Stimulated activated CD8-positive, alpha-beta memory T cell treated with anti-CD3 and anti-CD28 coated beads, Interleukin-15, amount 100 ng/mL, for 24 hours (primary cell): ENCODE results near the gene CARD8.
"Not testable (repeated sequence)": the region's sequence is repeated elsewhere in the genome, so short reads cannot be mapped to it uniquely, and the experiment has no call there.

Experiments
- DNase-seq: peaks from one replicate; pipeline ENCODE4 v3.0.0-alpha.2; 2020; ENCODE audit warnings: low read depth

CARD8 gene, protein sequence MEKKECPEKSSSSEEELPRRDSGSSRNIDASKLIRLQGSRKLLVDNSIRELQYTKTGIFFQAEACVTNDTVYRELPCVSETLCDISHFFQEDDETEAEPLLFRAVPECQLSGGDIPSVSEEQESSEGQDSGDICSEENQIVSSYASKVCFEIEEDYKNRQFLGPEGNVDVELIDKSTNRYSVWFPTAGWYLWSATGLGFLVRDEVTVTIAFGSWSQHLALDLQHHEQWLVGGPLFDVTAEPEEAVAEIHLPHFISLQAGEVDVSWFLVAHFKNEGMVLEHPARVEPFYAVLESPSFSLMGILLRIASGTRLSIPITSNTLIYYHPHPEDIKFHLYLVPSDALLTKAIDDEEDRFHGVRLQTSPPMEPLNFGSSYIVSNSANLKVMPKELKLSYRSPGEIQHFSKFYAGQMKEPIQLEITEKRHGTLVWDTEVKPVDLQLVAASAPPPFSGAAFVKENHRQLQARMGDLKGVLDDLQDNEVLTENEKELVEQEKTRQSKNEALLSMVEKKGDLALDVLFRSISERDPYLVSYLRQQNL

DNA sequence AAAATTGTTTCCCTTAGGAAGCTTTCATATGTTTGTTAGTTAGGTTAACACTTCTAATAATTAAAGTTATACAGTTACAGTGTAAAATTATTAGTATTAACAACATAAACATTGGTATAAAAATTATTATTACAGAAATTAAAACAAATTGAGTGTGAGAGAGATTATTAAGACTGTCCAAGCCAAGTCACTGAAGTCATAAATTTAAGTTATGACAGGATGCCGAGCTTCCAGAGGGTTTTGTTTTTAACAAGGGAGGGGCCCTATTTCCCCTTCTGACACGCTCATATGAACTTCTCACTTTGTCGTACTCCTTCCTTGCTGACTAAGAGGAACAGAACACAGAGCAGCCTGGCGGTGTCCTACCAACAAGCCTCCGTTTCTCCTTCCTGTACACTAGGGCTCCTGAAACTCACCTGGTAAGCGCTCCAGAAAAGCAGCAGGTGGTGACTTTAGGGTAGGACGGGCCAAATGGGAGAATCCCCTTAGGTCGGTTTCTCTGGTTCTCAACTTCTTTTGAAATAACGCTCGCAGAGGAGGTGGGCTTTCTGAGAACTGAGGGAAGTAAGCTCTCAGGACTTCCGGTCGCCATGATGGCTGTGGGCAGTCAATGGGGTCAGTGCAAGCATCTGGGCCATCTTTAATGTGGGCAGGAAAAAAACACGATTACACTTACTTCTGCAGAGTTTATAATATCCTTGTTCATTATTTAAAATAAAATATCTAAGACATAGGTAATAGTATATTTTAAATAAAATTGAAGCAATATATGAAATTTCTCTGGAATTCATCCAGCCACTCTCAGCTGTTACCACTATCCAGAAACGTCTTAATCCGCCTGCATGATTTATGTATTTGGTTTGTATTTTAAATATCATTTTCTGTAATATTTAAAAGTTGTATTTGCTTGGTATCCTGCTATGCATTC lies at the start of gene CARD8:
Gene CARD8 (minus strand): TSS at position 537 of the 928 bp plus-strand sequence. CDS start 14,892 bp downstream, outside the sequence.
- peak; percentile 35 for DNase-seq

DNA sequence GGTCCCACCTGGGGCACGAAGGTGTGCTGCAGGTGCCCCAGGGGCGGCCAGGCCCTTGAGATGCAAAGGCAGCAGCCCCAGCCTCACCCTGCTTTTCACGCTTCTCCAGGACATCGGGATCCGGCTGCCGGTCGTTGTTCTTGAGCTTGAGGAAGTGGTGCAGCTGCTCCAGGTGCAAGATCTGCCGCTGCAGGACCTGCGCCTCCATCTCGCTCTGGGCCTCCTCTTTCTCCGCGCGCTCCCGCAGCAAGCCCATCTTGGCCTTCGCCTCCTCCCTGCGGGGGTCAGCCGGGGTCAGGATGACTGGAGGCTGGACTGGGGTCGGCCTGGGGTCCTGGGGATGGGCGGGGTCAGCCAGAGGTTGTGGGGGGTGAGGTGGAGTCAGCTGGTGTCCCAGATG lies 48.2 kb upstream of the CARD8 start:
- DNase-seq: no peak

DNA sequence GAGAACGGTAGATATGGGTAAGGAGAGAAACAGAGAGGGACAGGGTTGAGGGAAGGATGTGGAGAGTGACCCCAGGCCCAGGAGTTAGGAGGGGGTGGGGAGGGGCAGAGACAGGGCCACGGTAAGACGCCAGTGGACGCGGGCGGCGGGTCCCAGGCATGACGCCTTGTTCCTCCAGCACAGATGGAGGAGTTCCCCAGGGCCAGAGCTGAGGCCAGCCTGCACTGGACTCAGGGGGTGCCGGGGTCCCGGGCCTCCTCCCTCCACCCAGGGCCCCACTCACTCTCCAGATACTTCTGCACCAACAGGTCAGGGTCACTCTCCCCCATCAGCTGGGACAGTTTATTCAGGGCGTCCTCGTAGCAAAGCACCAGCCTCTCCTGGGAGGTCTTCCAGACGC lies 47.7 kb upstream of the CARD8 start:
- DNase-seq: no peak

DNA sequence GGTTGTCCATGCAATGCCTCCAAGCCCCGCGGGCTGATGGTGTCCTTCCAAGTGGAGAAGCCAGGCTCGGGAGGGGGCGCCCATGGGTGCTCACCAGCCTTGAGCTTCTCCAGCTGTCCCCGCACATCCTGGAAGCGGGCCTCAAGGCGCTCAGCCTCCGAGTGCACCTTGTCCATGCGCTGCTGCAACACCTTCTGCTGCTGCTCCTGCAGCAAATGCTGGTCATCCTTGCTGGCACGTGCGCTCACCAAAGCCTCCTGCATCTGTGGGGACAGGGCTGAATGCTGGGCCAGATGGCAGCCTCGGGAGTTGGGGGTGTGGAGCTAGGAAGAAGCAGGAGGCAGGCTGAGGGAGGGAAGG lies 46.9 kb upstream of the CARD8 start:
- no peak for DNase-seq

DNA sequence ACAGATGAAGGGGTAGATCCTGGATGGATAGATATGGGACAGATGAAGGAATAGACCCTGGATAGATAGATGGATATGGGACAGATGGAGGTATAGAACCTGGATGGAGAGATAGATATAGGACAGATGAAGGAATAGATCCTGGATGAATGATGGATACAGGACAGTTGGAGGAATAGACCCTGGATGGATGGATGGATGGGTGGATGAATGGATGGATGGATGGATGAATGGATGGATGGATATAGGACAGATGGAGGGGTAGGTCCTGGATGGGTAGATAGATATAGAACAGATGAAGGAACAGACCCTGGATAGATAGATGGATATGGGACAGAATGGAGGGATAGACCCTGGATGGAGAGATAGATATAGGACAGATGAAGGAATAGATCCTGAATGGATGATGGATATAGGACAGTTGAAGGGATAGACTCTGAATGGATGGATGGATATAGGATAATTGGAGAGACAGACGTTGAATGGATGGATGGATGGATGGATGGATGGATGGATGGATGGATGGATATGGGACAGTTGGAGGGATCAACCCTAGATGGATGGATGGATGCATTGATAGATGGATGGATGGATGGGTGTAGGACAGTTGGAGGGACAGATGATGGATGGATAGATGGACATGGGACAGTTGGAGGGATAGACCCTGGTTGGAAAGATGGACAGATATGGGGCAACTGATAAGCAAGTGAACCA lies 46.3 kb upstream of the CARD8 start:
- DNase-seq: no peak

DNA sequence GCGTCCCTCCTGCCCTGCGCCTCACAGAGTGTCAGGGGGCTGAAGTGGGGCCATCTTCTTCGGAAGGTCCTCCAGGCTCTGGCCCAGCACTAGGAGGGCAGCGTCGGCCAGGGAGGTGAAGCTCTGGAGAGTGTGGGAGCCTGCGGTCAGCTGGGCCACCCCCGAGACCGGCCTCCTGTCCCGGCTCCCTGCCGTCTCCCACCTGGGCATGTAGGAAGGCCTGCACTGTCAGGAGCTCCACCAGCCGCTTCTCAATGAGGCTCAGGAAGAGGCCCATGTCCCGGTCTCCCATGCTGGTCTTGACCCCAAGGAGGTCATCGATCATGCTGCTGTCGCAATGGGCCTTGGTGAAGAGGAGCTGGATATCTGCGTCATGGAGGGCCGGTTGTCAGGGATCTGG lies 42.3 kb upstream of the CARD8 start:
- no peak for DNase-seq

DNA sequence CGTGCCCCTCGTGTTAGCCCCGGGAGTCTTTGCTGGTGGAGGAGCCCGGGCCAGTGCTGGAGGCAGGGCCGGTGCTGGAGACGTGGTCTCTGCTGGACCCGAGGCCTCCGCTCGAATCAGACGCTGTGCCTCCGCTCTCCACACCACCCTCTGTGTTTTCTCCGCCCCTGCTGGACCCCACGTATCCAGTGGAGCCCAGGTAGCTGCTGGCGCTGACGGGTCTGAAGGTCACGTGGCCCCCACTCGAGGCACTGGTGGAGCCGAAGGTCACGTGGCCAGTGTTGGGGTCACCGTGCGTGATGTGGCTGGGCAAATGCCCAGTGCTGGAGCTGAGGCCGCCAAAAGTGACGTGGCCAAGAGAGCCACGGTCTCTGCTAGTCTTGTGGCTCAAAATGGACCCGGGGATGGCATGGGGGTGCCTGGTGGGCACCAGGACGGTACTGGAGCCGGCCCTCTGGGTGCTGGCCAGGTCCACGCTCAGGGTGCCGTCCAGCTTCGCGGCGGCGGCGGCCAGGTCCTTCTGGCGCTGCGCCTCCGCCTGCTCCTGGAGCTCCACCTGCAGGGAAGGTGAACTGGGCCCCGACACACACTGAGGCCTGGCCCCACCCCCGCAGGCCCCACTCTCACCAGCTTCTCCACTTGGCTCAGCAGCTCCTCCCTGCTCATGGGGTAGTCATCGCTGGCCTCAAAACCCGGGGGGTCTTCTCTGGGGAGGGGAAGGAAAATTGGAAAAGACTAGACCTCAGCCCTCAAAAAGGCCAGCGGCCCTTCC lies 41.4 kb upstream of the CARD8 start:
- no peak for DNase-seq

DNA sequence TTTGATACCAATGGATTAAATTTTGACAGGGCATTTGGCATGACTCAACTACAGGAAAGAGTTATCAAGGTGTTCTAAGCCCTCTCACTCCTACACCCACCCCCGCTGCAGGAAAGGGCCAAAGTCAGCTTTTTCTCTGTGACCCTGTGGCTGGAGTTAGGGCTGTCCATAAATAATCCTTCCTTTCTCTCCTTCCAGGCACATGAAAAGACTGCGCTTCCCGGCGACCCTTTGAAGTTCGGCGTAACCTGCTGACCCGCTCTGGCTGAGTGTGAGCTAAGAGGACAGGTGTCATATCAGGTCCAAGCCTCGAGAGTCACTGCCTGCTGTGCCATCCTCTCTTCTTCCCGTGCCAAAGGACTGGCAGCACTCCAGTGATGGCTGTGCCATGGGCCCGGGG lies 39.7 kb upstream of the CARD8 start:
- DNase-seq: no peak

DNA sequence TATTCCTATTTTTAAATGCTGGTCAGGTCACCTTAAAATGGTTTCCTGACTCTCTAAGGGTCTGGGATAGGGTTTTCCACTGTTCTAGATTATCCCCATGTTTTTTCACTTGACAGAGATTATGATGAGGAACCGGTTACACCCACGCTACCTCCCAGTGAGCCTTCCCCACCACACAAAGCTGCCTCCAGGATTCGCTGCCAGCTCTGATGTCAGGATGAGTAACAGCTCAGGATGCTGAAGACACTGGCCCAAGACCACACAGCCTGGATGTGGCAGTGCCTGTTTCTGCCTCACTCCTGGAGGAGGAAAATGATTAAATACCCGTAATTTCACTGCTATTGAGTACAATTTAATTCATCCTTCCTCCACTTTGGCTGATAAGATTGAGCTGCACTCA lies 37.1 kb upstream of the CARD8 start:
- no peak for DNase-seq

DNA sequence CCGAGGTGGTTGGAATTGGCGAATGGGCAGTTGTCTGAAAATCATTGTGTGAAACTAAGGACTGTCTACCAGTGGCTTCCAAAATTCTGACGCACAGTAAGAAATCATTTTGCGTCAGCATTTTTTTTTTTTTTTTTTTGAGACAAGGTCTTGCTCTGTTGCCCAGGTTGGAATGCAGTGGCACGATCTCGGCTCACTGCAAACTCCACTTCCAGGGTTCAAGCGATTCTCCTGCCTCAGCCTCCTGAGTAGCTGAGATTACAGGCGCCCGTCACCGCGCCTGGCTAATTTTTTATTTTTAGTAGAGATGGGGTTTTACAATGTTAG lies 35.7 kb upstream of the CARD8 start:
- DNase-seq: not testable (repeated sequence)

DNA sequence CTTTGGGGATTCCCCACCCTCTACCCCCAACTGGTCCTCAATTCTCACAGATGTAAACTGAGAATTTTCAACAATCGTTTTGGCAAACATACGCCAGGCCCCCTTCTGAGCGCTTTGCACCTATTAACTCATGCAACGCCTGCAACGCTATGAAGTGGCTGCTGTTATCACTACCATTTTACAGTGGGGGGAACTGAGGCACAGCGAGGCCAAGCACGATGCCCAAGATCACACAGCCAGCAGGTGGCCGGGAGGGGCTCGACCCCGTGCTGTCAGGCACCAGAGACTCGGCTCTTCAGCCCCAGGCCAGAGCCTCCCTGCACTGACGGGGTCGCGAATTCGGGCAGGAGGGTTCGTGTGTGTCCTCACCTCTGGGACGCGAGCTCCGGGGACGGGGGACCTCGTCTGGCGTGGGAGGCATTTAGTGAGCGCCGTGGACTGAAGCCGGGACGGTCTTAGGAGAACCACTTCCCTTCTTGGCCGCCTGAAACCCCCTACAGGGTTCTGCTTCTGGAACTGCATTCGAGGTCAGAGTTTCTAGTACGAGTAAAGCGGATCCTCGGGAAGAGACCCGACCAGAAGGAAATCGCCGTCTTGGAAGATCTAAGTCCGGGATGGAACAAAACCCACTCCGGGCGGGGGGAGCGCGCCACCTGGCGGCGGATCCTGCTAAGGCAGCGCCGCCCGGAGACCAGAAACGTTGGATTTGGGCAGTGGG lies 35.2 kb upstream of the CARD8 start:
- DNase-seq: peak; percentile 56

DNA sequence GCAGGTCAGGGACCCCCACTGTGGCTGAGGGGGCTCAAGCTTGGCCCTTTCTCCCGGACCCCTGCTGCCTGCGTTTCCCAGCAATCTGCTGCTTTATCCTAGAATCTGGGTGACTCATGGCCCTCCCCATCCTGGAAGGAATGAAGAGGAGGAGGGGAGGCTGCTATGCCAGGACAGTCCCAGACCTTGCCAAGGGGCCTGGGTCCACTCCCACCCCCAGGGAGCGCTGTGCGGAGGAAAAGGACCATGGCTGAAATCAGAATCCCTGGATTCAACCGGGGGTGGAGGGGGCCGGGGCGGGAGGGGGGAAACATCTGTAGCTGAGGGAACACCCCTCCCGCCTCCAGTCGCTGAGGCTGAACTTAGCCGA lies 34.7 kb upstream of the CARD8 start:
- DNase-seq: no peak

DNA sequence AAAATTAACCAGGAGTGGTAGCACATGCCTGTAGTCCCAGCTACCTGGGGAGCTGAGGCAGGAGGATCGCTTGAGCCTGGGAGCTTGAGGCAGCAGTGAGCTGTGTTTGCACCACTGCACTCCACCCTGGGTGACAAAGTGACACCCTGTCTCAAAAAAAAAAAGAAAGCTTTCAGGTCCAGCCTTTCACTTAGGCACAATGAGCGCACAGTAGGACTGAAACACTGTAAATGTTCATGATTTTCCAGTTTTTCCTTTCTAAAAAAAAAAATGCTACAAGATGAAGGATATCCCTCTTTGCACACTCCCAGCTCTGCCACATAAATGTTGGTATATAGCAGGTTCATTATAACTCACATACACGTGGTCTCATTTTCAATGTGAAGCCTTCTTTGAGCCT lies 32.0 kb upstream of the CARD8 start:
- DNase-seq: no peak

DNA sequence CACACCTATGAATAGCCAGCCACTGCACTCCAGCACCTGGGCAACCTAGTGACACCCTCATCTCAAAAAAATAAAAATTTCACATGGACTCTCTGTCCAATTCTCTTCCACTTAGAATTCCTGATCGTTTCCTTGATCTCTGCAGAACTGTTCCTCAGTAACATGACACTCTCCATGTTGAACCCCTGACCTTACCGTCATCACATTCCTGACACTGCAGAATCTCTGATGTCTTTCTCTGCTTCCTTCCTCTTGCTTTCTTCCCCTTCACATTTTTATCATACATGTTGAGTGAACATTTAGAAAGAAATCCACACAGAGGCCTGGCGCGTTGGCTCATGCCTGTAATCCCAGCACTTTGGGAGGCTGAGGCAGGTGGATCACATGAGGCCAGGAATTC lies 29.2 kb upstream of the CARD8 start:
- DNase-seq: no peak

DNA sequence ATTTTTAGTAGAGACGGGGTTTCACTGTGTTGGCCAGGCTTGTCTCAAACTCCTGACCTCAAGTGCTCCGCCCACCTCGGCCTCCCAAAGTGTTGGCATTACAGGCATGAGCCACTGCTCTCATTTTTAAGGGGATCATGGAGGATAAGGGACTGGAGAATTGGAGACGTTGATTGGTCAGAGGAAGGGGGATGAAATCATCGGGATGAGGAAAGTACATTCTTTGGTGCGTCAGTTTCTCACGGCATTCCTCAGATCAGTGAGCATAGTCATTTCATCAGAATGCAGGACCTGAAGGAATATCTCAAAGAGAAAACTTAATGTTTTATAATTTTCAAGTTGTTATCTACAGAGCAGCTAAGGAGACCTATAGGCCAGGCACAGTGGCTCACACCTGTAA lies 28.2 kb upstream of the CARD8 start:
- no peak for DNase-seq

DNA sequence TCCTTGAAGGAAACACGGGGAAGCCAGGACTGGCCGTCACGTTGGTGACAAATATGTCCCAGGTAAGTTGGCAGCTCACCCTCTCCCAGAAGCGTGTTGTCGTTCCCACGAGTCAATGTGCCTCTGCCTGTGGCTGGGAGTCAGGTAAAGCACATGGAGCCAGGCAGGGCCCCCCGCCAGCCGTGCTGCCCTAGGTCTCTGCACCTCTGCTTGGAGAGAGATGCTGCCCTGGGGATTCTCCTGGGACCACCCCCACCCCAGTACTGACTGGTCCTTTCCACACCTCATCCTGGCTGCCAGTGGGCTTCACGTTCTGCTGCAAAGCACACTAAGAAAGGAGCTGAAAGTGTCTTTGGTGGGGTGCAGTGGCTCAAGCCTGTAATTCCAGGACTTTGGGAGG lies 24.0 kb upstream of the CARD8 start:
- DNase-seq: no peak

DNA sequence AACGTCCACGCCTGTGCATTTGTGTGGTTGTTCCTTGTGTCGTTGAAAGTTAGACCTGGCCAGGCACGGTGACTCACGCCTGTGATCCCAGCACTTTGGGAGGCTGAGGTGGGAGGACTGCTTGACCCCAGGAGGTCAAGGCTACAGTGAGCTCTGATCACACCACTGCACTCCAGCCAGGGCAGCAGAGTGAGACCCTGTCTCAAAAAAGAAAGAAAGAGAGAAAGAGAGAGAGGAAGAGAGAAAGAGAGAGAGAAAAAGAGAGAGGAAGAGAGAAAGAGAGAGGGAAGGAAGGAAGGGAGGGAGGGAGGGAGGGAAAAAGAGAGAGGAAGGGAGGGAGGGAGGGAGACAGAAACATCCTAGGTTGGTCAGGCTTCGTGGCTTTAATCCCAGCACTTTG lies 19.2 kb upstream of the CARD8 start:
- DNase-seq: no peak

DNA sequence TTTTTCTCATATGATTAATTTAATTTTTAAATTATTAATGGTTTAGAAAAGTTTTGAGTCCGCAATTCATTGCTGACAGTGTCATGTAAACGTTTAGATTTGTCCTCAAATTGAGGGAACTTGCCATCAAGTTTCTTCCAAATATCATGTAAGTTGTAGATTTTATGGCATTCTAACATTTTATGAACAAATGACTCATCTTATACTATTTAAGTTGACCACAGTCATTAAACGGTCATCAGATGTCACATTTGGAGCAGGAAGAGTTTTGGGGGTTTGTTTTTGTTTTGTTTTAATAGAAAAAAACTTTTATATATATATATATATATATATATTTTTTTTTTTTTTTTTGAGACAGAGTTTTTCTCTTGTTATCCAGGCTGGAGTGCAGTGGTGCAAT lies 18.5 kb upstream of the CARD8 start:
- DNase-seq: no peak

DNA sequence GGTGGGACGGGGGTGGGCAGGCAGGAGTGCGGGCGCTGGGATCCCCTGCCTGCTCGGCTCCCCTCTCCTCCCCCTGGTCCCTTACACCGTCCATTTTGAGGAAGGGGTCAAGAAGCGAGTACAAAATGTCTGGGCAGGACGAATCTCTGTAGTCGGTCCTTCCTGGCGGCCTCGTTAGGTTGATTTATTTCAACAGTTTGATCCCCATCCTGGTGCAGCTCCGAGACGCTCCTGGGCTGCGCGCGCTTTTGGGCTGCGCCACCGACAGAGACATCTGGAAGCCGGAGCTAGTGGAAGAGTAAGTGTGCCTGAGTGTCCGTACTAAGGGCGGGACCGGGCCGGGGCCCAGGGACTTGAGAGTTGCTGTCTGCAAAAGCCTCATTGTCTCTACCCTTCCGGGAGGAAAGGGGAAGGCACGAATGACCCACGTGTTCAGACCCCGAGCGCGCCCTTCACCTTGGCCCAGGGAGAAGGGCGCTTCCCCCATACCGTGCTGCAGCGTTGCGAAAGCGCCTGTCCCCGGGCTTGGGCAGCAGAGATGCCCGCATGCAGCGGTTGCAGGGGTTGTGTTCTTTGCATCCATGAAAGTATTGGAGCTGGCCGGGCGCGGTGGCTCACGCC lies 15.9 kb upstream of the CARD8 start:
- no peak for DNase-seq

DNA sequence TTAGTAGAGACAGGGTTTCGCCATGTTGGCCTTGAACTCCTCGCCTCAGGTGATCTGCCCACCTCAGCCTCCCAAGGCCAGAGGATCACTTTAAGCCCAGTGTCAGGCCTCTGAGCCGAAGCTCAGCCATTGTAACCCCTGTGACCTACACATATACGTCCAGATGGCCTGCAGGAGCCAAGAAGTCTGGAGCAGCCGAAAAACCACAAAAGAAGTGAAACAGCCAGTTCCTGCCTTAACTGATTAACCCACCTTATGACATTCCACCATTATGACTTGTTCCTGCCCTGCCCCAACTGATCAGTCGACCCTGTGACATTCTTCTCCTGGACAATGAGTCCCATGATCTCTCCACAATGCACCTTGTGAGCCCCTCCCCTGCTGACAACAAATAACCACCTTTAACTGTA lies 13.9 kb upstream of the CARD8 start:
- not testable (repeated sequence) for DNase-seq

DNA sequence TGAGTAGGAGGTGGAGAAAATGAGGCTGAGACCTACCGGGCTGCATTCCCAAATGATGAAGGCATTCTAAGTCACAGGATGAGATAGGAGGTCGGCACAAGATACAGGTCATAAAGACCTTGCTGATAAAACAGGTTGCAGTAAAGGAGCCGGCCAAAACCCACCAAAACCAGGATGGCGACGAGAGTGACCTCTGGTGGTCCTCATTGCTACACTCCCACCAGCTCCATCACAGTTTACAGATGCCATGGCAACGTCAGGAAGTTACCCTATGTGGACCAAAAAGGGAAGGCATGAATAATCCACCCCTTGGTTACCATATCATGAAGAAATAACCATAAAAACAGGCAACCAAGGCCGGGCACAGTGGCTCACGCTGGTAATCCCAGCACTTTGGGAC lies 9.6 kb upstream of the CARD8 start:
- DNase-seq: not testable (repeated sequence)
